HepG2 (cell line): ENCODE measurements around the gene NOS2. TPM values are rescaled to one million over a fixed set of nuclear protein-coding genes. Genes with fewer than 3 reads are reported as not detected.

Experiments used
- ATAC-seq: fragments of 200-7000 bp; cut with Tn5 transposase; 3 replicates; pipeline ENCODE4 v1.9.1; 2020; ENCODE audit warnings: mild to moderate bottlenecking, moderate library complexity
- BruUV-seq: library from RNA; stranded (reverse); fragments of 400-500 nt; replicated peaks from 2 replicates; lab custom pipeline; 2021; lab: Mats Ljungman, UMichigan
- CTCF ChIA-PET: fragments of 300-600 bp; formaldehyde crosslinking; extraction: SDS; loops from one replicate; lab custom pipeline; 2021; ENCODE audit warnings: low total read pairs, inconsistent platforms, low intra/inter-chr PET ratio; lab: Yijun Ruan, JAX
- POLR2A ChIA-PET: fragments of 350-600 bp; sonication (Branson Sonifier 250); formaldehyde crosslinking; loops from one replicate; lab custom pipeline; 2020; ENCODE audit warnings: antibody characterized with exemption, inconsistent platforms; lab: Yijun Ruan, JAX
- DNase-seq: peaks from one replicate; pipeline ENCODE4 v3.0.0-alpha.2; 2015; ENCODE audit warnings: low spot score
- FAIRE-seq: peaks from 3 replicates; lab custom pipeline; 2011; peaks lifted over from hg19 to GRCh38; lab: Jason Lieb, UNC
- H2AFZ ChIP-seq: one replicate; pipeline ENCODE4 v1.6.1; 2011; ENCODE audit warnings: low read length, inconsistent platforms
- H3K27ac ChIP-seq: fragments of 300-600 bp; 3 replicates; pipeline ENCODE4 v1.8.0; 2011; ENCODE audit warnings: mixed run types, mild to moderate bottlenecking, mixed read lengths, low read length, inconsistent platforms; ENCODE audit not compliant: insufficient read depth; ENCODE audit errors: extremely low read length
- H3K27me3 ChIP-seq, 2 experiments: fragments of 200-600 bp in 1 of 2; 2 replicates in 1 of 2; 3 replicates in 1 of 2; pipeline versions ENCODE4 v1.6.0 to v1.8.0; 2011; ENCODE audit warnings: low read length in 2 of 2, mild to moderate bottlenecking in 2 of 2, moderate library complexity in 2 of 2, inconsistent platforms in 1 of 2; ENCODE audit not compliant: insufficient read depth in 2 of 2, control insufficient read depth in 1 of 2
- H3K36me3 ChIP-seq, 2 experiments: fragments of 200-600 bp in 1 of 2; replicated peaks in 1 of 2; 2 replicates in 1 of 2; 3 replicates in 1 of 2; pipeline versions ENCODE4 v1.5.1 to v1.8.0; 2011; ENCODE audit warnings: low read length in 2 of 2, inconsistent platforms in 1 of 2; ENCODE audit not compliant: insufficient read depth in 2 of 2, control insufficient read depth in 1 of 2
- H3K4me1 ChIP-seq: 2 replicates; pipeline ENCODE4 v1.5.1; 2012; ENCODE audit warnings: low read length, inconsistent platforms; ENCODE audit not compliant: insufficient read depth
- H3K4me2 ChIP-seq: 2 replicates; pipeline ENCODE4 v1.6.0; 2011; ENCODE audit warnings: low read depth, low read length, inconsistent platforms
- H3K4me3 ChIP-seq, 3 experiments: fragments of 200-600 bp in 1 of 3; sonication (generic), shearing (Covaris generic) in 1 of 3; replicated peaks in 1 of 3; 2 replicates each; pipeline ENCODE4 v1.5.1; 2011 to 2016; ENCODE audit warnings: low read length in 3 of 3, inconsistent platforms in 2 of 3, low read depth in 2 of 3, mild to moderate bottlenecking in 2 of 3, control low read depth in 1 of 3, mixed read lengths in 1 of 3; ENCODE audit not compliant: insufficient read depth in 1 of 3
- H3K79me2 ChIP-seq: one replicate; pipeline ENCODE4 v1.6.1; 2011; ENCODE audit warnings: low read length, inconsistent platforms; ENCODE audit not compliant: insufficient read depth
- H3K9ac ChIP-seq: 2 replicates; pipeline ENCODE4 v1.6.0; 2011; ENCODE audit warnings: mild to moderate bottlenecking, low read depth, low read length, inconsistent platforms; ENCODE audit not compliant: insufficient read depth
- H3K9me3 ChIP-seq: 2 replicates; pipeline ENCODE4 v1.5.1; 2012; ENCODE audit warnings: mild to moderate bottlenecking, low read length
- H4K20me1 ChIP-seq: 2 replicates; pipeline ENCODE4 v1.6.0; 2011; ENCODE audit warnings: inconsistent platforms, mild to moderate bottlenecking, low read length, moderate library complexity; ENCODE audit not compliant: insufficient read depth
- HNF1A ChIP-seq, 2 experiments: sonication (generic) in 1 of 2; formaldehyde crosslinking in 1 of 2; IDR thresholded peaks; 2 replicates each; pipeline versions ENCODE4 v1.4.0 to v1.6.1; 2016 to 2020; ENCODE audit warnings: borderline replicate concordance in 1 of 2, low read depth in 1 of 2, mild to moderate bottlenecking in 1 of 2, missing genetic modification reagents in 1 of 2
- MATR3 ChIP-seq: sonication (generic); formaldehyde crosslinking; IDR thresholded peaks from 2 replicates; pipeline ENCODE4 v1.4.0; 2020; ENCODE audit warnings: missing genetic modification reagents
- SYNCRIP ChIP-seq: fragments of 200-400 bp; formaldehyde crosslinking; IDR thresholded peaks from 2 replicates; pipeline ENCODE4 v1.6.1; 2018; ENCODE audit warnings: mild to moderate bottlenecking, low read depth, low read length; ENCODE audit not compliant: insufficient read depth
- ZKSCAN5 ChIP-seq: sonication (generic); formaldehyde crosslinking; IDR thresholded peaks from 2 replicates; pipeline ENCODE4 v1.5.1; 2020; ENCODE audit warnings: mild to moderate bottlenecking, missing genetic modification reagents
- ZMAT3 ChIP-seq: sonication (generic); formaldehyde crosslinking; conservative IDR thresholded peaks from 2 replicates; pipeline ENCODE4 v1.7.0; 2021; ENCODE audit warnings: missing genetic modification reagents
- ZNF331 ChIP-seq: sonication (generic); formaldehyde crosslinking; IDR thresholded peaks from 2 replicates; pipeline ENCODE4 v1.4.0; 2020; ENCODE audit warnings: missing genetic modification reagents
- ZNF775 ChIP-seq: sonication (generic); formaldehyde crosslinking; IDR thresholded peaks from 2 replicates; pipeline ENCODE4 v1.4.0; 2020; ENCODE audit warnings: missing genetic modification reagents, mild to moderate bottlenecking, moderate library complexity, borderline replicate concordance
- ZNF788 ChIP-seq: sonication (generic); formaldehyde crosslinking; IDR thresholded peaks from 2 replicates; pipeline ENCODE4 v1.5.0; 2020; ENCODE audit warnings: mild to moderate bottlenecking, missing genetic modification reagents, borderline replicate concordance
- WGBS: methylation state at CpG from one replicate; pipeline ENCODE4 v1.1.6; 2017; ENCODE audit warnings: low lambda C conversion rate; 5-methylcytosine and 5-hydroxymethylcytosine counted together
- in situ Hi-C: cut with HindIII; loops from 2 replicates; pipeline ENCODE4 v1.10.0; 2017; ENCODE audit warnings: low pct_unique_long_range_greater_than_20kb; ENCODE audit not compliant: extremely low pct_ligation_motif_present
- intact Hi-C: fragments of 100-400 bp; cut with micrococcal nuclease; formaldehyde crosslinking; loops from one replicate; pipeline ENCODE4 v1.10.0; 2022; ENCODE audit not compliant: unreplicated experiment
- polyA plus RNA-seq, 8 experiments: library from polyadenylated mRNA; depleted of rRNA in 3 of 8; stranded (reverse) in 7 of 8; unstranded in 1 of 8; fragments of >200 nt; fragmentation: Illumina TruSeq in 4 of 8; extraction: Trizol in 4 of 8; gene quantifications; 2 replicates each; pipeline versions ENCODE4 v1.2.1 to v1.2.3, GENCODE V29; 2011 to 2016; ENCODE audit warnings: low read depth in 4 of 8, missing spikeins in 1 of 8, mixed read lengths in 1 of 8; ENCODE audit not compliant: insufficient read depth in 1 of 8
- total RNA-seq, 5 experiments: library from RNA; depleted of rRNA; stranded (reverse); fragments of >200 nt; fragmentation: Illumina TruSeq; extraction: Trizol; gene quantifications; 2 replicates each; pipeline ENCODE4 v1.2.3, GENCODE V29; 2016; ENCODE audit warnings: low read depth in 1 of 5
- TF ChIP-seq, protein P1 (sequence below): sonication (generic); formaldehyde crosslinking; IDR thresholded peaks from 2 replicates; pipeline ENCODE4 v1.5.0; 2020; ENCODE audit warnings: missing genetic modification reagents
- TF ChIP-seq, protein P2 (sequence below): sonication (generic); formaldehyde crosslinking; IDR thresholded peaks from 2 replicates; pipeline ENCODE4 v1.8.1; 2022; ENCODE audit warnings: low read depth, mild to moderate bottlenecking, missing genetic modification reagents
- TF ChIP-seq, protein P3 (sequence below): sonication (generic); formaldehyde crosslinking; IDR thresholded peaks from 2 replicates; pipeline ENCODE4 v1.4.0; 2020; ENCODE audit warnings: missing genetic modification reagents

The NOS2 gene
- total and polyA plus RNA-seq, 2 of the 13 experiments (the other 11 are each of a cell fraction or from before 2014, with no cell fraction given), result 0.02 TPM; not detected in 1

GRCh38 chr17:27771586-27771985, 28.7 kb downstream of the NOS2 start:
- BruUV-seq, result no TSS peak
- ChIA-PET CTCF (no interaction called here), POLR2A (no interaction called here)

More at GRCh38 chr17:27771586-27771985, 28.7 kb downstream of the NOS2 start:
- H3K36me3 ChIP-seq, result no peaks in the 10 kb centered on the region
- H3K9me3 ChIP-seq, result no peaks in the 10 kb centered on the region
- 20% methylated on average over 4 of the region's 9 CpGs for WGBS
- no peaks in the 10 kb centered on the region for H3K4me1 ChIP-seq
- H3K27me3 ChIP-seq, result 0 out of 5 replicates have a peak, but pooled peaks cover 0 to 7% of the 10 kb centered on the region in 2 experiments
- H2AFZ ChIP-seq, result no peak overlapping the region
- H4K20me1 ChIP-seq, result no peaks in the 10 kb centered on the region
- intact Hi-C loops (no loop called here), in situ Hi-C loops (loop anchor here (10.0 kb wide), 1 partner anchor 57 kb away; no protein-coding TSS in a partner anchor)
- DNase-seq (no peak), FAIRE-seq (no peak), ATAC-seq (no peak)
- H3K27ac ChIP-seq, result no peak overlapping the region
- no peak for TF ChIP-seq ZKSCAN5 (CRISPR knock-in tag)
- no peak for TF ChIP-seq SYNCRIP
- TF ChIP-seq, protein P1, sequence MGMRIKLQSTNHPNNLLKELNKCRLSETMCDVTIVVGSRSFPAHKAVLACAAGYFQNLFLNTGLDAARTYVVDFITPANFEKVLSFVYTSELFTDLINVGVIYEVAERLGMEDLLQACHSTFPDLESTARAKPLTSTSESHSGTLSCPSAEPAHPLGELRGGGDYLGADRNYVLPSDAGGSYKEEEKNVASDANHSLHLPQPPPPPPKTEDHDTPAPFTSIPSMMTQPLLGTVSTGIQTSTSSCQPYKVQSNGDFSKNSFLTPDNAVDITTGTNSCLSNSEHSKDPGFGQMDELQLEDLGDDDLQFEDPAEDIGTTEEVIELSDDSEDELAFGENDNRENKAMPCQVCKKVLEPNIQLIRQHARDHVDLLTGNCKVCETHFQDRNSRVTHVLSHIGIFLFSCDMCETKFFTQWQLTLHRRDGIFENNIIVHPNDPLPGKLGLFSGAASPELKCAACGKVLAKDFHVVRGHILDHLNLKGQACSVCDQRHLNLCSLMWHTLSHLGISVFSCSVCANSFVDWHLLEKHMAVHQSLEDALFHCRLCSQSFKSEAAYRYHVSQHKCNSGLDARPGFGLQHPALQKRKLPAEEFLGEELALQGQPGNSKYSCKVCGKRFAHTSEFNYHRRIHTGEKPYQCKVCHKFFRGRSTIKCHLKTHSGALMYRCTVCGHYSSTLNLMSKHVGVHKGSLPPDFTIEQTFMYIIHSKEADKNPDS (CRISPR knock-in tag), result no peak
- TF ChIP-seq ZNF331 (CRISPR knock-in tag), result no peak
- TF ChIP-seq, protein P2, sequence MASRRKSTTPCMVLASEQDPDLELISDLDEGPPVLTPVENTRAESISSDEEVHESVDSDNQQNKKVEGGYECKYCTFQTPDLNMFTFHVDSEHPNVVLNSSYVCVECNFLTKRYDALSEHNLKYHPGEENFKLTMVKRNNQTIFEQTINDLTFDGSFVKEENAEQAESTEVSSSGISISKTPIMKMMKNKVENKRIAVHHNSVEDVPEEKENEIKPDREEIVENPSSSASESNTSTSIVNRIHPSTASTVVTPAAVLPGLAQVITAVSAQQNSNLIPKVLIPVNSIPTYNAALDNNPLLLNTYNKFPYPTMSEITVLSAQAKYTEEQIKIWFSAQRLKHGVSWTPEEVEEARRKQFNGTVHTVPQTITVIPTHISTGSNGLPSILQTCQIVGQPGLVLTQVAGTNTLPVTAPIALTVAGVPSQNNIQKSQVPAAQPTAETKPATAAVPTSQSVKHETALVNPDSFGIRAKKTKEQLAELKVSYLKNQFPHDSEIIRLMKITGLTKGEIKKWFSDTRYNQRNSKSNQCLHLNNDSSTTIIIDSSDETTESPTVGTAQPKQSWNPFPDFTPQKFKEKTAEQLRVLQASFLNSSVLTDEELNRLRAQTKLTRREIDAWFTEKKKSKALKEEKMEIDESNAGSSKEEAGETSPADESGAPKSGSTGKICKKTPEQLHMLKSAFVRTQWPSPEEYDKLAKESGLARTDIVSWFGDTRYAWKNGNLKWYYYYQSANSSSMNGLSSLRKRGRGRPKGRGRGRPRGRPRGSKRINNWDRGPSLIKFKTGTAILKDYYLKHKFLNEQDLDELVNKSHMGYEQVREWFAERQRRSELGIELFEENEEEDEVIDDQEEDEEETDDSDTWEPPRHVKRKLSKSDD (CRISPR knock-in tag), result no peak
- TF ChIP-seq, protein P3, sequence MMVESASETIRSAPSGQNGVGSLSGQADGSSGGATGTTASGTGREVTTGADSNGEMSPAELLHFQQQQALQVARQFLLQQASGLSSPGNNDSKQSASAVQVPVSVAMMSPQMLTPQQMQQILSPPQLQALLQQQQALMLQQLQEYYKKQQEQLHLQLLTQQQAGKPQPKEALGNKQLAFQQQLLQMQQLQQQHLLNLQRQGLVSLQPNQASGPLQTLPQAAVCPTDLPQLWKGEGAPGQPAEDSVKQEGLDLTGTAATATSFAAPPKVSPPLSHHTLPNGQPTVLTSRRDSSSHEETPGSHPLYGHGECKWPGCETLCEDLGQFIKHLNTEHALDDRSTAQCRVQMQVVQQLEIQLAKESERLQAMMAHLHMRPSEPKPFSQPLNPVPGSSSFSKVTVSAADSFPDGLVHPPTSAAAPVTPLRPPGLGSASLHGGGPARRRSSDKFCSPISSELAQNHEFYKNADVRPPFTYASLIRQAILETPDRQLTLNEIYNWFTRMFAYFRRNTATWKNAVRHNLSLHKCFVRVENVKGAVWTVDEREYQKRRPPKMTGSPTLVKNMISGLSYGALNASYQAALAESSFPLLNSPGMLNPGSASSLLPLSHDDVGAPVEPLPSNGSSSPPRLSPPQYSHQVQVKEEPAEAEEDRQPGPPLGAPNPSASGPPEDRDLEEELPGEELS (CRISPR knock-in tag), result no peak
- TF ChIP-seq ZNF775 (CRISPR knock-in tag), result no peak
- no peak for TF ChIP-seq HNF1A (IDR thresholded peaks at IDR 0.05; ENCODE audit: low read depth)
- TF ChIP-seq HNF1A (CRISPR knock-in tag; IDR thresholded peaks at IDR 0.05; ENCODE audit: borderline replicate concordance), result no peak
- TF ChIP-seq ZNF788, result no peak
- no peak for TF ChIP-seq MATR3 (CRISPR knock-in tag)
- no peak for TF ChIP-seq ZMAT3
- no peaks in the 10 kb centered on the region for H3K79me2 ChIP-seq
- H3K4me2 ChIP-seq, result no peak overlapping the region
- no peak overlapping the region for H3K9ac ChIP-seq
- no peak overlapping the region for H3K4me3 ChIP-seq
